Measurements from ENCODE around the gene ERC2. TPM values are rescaled to one million over a fixed set of nuclear protein-coding genes. Genes with fewer than 3 reads are reported as not detected.

ERC2 gene
- total RNA-seq, 1 donor from 2014 or later = not detected

- ATAC-seq = no peak
- no peak for DNase-seq (ENCODE audit: low spot score)
Measured at GRCh38 chr3:56130036-56130435, 338.2 kb downstream of the ERC2 start.

- no peak for DNase-seq (ENCODE audit: low spot score)
- no peak for ATAC-seq
Measured at GRCh38 chr3:56126632-56127031, 341.6 kb downstream of the ERC2 start.

- DNase-seq (ENCODE audit: low spot score) (no peak), ATAC-seq (no peak)
Measured at GRCh38 chr3:56125358-56126005, 342.8 kb downstream of the ERC2 start.

GRCh38 chr3:56124546-56124945 is 343.7 kb downstream of the ERC2 start:
- DNase-seq (ENCODE audit: low spot score) (no peak), ATAC-seq (no peak)

- DNase-seq (ENCODE audit: low spot score) = no peak
- ATAC-seq = no peak
Measured at GRCh38 chr3:56123487-56123886, 344.8 kb downstream of the ERC2 start.

GRCh38 chr3:56122911-56123310 is 345.4 kb downstream of the ERC2 start:
- DNase-seq (ENCODE audit: low spot score) = no peak
- no peak for ATAC-seq

- DNase-seq (ENCODE audit: low spot score) = no peak
- no peak for ATAC-seq
Measured at GRCh38 chr3:56121716-56122115, 346.6 kb downstream of the ERC2 start.

GRCh38 chr3:56119575-56120349 is 348.5 kb downstream of the ERC2 start:
- no peak for ATAC-seq
- DNase-seq (ENCODE audit: low spot score) = no peak

- no peak for ATAC-seq
- no peak for DNase-seq (ENCODE audit: low spot score)
Measured at GRCh38 chr3:56118968-56119367, 349.3 kb downstream of the ERC2 start.

- DNase-seq (ENCODE audit: low spot score) (no peak), ATAC-seq (no peak)
Measured at GRCh38 chr3:56115698-56116097, 352.6 kb downstream of the ERC2 start.

- no peak for DNase-seq (ENCODE audit: low spot score)
- no peak for ATAC-seq
Measured at GRCh38 chr3:56115199-56115598, 353.1 kb downstream of the ERC2 start.

GRCh38 chr3:56113908-56114307 is 354.4 kb downstream of the ERC2 start:
- no peak for ATAC-seq
- no peak for DNase-seq (ENCODE audit: low spot score)

- ATAC-seq = no peak
- no peak for DNase-seq (ENCODE audit: low spot score)
Measured at GRCh38 chr3:56113231-56113630, 355.0 kb downstream of the ERC2 start.

GRCh38 chr3:56111606-56112304 is 356.5 kb downstream of the ERC2 start:
- ATAC-seq (no peak), DNase-seq (ENCODE audit: low spot score) (no peak)

- ATAC-seq (no peak), DNase-seq (ENCODE audit: low spot score) (no peak)
Measured at GRCh38 chr3:56110886-56111285, 357.4 kb downstream of the ERC2 start.

GRCh38 chr3:56107157-56107556 is 361.1 kb downstream of the ERC2 start:
- ATAC-seq = no peak
- DNase-seq (ENCODE audit: low spot score) = no peak

GRCh38 chr3:56102032-56102431 is 366.2 kb downstream of the ERC2 start:
- ATAC-seq = no peak

GRCh38 chr3:56101576-56101975 is 366.7 kb downstream of the ERC2 start:
- no peak for DNase-seq (ENCODE audit: low spot score)
- ATAC-seq = no peak

More at GRCh38 chr3:56102032-56102431, 366.2 kb downstream of the ERC2 start:
- DNase-seq (ENCODE audit: low spot score) = no peak

- DNase-seq (ENCODE audit: low spot score) = no peak
- no peak for ATAC-seq
Measured at GRCh38 chr3:56096999-56097398, 371.3 kb downstream of the ERC2 start.

GRCh38 chr3:56094170-56094569 is 374.1 kb downstream of the ERC2 start:
- ATAC-seq (no peak), DNase-seq (ENCODE audit: low spot score) (no peak)

- DNase-seq (ENCODE audit: low spot score) (no peak), ATAC-seq (no peak)
Measured at GRCh38 chr3:56089739-56090138, 378.5 kb downstream of the ERC2 start.
